Pulmonary artery endothelial cell (primary cell): ENCODE data around the gene LENG8. TPM values are rescaled to one million over a fixed set of nuclear protein-coding genes. Genes with fewer than 3 reads are reported as not detected.
A peak's percentile ranks its signal among the peaks of the same experiment; 100 is the strongest.

Source experiments
- DNase-seq: peaks from one replicate; pipeline ENCODE4 v3.0.0-alpha.2; 2011; ENCODE audit warnings: low read depth, low spot score
- total RNA-seq: library from RNA; depleted of rRNA; stranded (reverse); fragments of >200 nt; gene quantifications from 2 replicates; pipeline ENCODE4 v1.2.3, GENCODE V29; 2014

The LENG8 gene
- total RNA-seq = 26.8 and 33.6 TPM in 2 replicates

- DNase-seq = peak; percentile 92
Observed at GRCh38 chr19:54448774-54449700, at the start of gene LENG8. TSS of gene LENG8 (plus strand) at chr19:54449199. CDS start at chr19:54451345, 2,146 bp downstream.

- DNase-seq = no peak
Observed at GRCh38 chr19:54400913-54401312, 48.1 kb upstream of the LENG8 start.

- DNase-seq = no peak
Observed at GRCh38 chr19:54403054-54403453, 45.9 kb upstream of the LENG8 start.

- DNase-seq = no peak
Observed at GRCh38 chr19:54405628-54406027, 43.4 kb upstream of the LENG8 start.

- DNase-seq = no peak
Observed at GRCh38 chr19:54407780-54408179, 41.2 kb upstream of the LENG8 start.

GRCh38 chr19:54408456-54409026, 40.5 kb upstream of the LENG8 start:
- DNase-seq = no peak

GRCh38 chr19:54411033-54411432, 38.0 kb upstream of the LENG8 start:
- DNase-seq = no peak

- no peak for DNase-seq
Observed at GRCh38 chr19:54412877-54413276, 36.1 kb upstream of the LENG8 start.

GRCh38 chr19:54414156-54414555, 34.8 kb upstream of the LENG8 start:
- DNase-seq = no peak

GRCh38 chr19:54415208-54415900, 33.6 kb upstream of the LENG8 start, which contains the start of gene TTYH1:
TSS of gene TTYH1 (plus strand) at chr19:54415464. CDS start at chr19:54415553, 89 bp downstream.
- DNase-seq = no peak

- DNase-seq = no peak
Observed at GRCh38 chr19:54415901-54416673, 32.9 kb upstream of the LENG8 start.

- no peak for DNase-seq
Observed at GRCh38 chr19:54416695-54417491, 32.1 kb upstream of the LENG8 start.

GRCh38 chr19:54418030-54418929, 30.7 kb upstream of the LENG8 start:
- DNase-seq = no peak

GRCh38 chr19:54418930-54419800, 29.8 kb upstream of the LENG8 start:
- no peak for DNase-seq

- no peak for DNase-seq
Observed at GRCh38 chr19:54420068-54420382, 29.0 kb upstream of the LENG8 start.

- no peak for DNase-seq
Observed at GRCh38 chr19:54420383-54421168, 28.4 kb upstream of the LENG8 start.

- no peak for DNase-seq
Observed at GRCh38 chr19:54421169-54421516, 27.9 kb upstream of the LENG8 start.

- no peak for DNase-seq
Observed at GRCh38 chr19:54421521-54421920, 27.5 kb upstream of the LENG8 start.
